Tibial artery (tissue), 4 donors: ENCODE measurements around the gene PPP1R12C.

Source experiments
- DNase-seq, 2 donors: peaks; one replicate each; pipeline ENCODE4 v3.0.0-alpha.2; 2019
- H3K27ac ChIP-seq, 2 donors: fragments of 200-600 bp; sonication (generic) in 1 of 2; 1 replicate in 1 of 2; 2 replicates in 1 of 2; pipeline ENCODE4 v1.5.1; 2018 to 2019; ENCODE audit warnings: mild to moderate bottlenecking in 1 of 2
- H3K27me3 ChIP-seq, 2 donors: fragments of 200-600 bp; sonication (generic) in 1 of 2; one replicate each; pipeline versions ENCODE4 v1.5.1 to v1.6.0; 2016 to 2019
- H3K36me3 ChIP-seq, 3 donors: fragments of 200-600 bp; sonication (generic) in 2 of 3; one replicate each; pipeline ENCODE4 v1.5.1; 2016 to 2019; ENCODE audit warnings: mild to moderate bottlenecking in 2 of 3
- H3K4me1 ChIP-seq, 4 donors: fragments of 200-600 bp; sonication (generic) in 2 of 4; 1 replicate in 3 of 4; 2 replicates in 1 of 4; pipeline ENCODE4 v1.5.1; 2016 to 2019
- H3K4me3 ChIP-seq, 2 donors: fragments of 200-600 bp; sonication (generic) in 1 of 2; 1 replicate in 1 of 2; 2 replicates in 1 of 2; pipeline ENCODE4 v1.5.1; 2018 to 2019; ENCODE audit warnings: mild to moderate bottlenecking in 2 of 2
- H3K9me3 ChIP-seq, 3 donors: fragments of 200-600 bp; sonication (generic) in 1 of 3; one replicate each; pipeline ENCODE4 v1.5.1; 2016 to 2019
- CTCF ChIP-seq, 2 experiments: fragments of 200-600 bp in 1 of 2; fragments of 450-650 bp in 1 of 2; IDR thresholded peaks; one replicate each; pipeline ENCODE4 v1.5.1; 2017 to 2019; ENCODE audit warnings: antibody characterized with exemption in 2 of 2, mild to moderate bottlenecking in 1 of 2, moderate library complexity in 1 of 2
- intact Hi-C: fragments of 100-400 bp; cut with DNase I; formaldehyde crosslinking; loops from one replicate; pipeline ENCODE4 v1.15.0; 2023; ENCODE audit warnings: low total_unique reads

PPP1R12C gene

GRCh38 chr19:55087542-55087901 lies 29.9 kb downstream of the PPP1R12C start:
- peaks cover 0 to 27% (median 23%) of the 10 kb centered on the region in 4 donors for H3K4me1 ChIP-seq
- H3K4me3 ChIP-seq, result peak overlapping the region; percentile 43 to 57
- intact Hi-C loops, result no loop called here
- peaks cover 11 to 51% of the 10 kb centered on the region in 2 donors for H3K27me3 ChIP-seq
- no peak for TF ChIP-seq CTCF (IDR thresholded peaks at IDR 0.05)
- H3K27ac ChIP-seq, result no peak overlapping the region
- peaks cover 22 to 31% (median 24%) of the 10 kb centered on the region in 3 donors for H3K36me3 ChIP-seq
- DNase-seq, result no peak
- H3K9me3 ChIP-seq, result no peaks in the 10 kb centered on the region

GRCh38 chr19:55086730-55087541 lies 30.5 kb downstream of the PPP1R12C start:
- Histone ChIP-seq H3K27me3 (peaks cover 17 to 57% of the 10 kb centered on the region in 2 donors), H3K4me3 (peak overlapping the region; percentile 43 to 57), H3K4me1 (peaks cover 0 to 33% (median 28%) of the 10 kb centered on the region in 4 donors), H3K36me3 (peaks cover 16 to 25% (median 18%) of the 10 kb centered on the region in 3 donors), H3K9me3 (no peaks in the 10 kb centered on the region), H3K27ac (peak overlapping the region in 1 of 2 donors; percentile 33)
- TF ChIP-seq CTCF (IDR thresholded peaks at IDR 0.05), result no peak
- peak; percentile 94 for DNase-seq
- intact Hi-C loops, result no loop called here

DNA sequence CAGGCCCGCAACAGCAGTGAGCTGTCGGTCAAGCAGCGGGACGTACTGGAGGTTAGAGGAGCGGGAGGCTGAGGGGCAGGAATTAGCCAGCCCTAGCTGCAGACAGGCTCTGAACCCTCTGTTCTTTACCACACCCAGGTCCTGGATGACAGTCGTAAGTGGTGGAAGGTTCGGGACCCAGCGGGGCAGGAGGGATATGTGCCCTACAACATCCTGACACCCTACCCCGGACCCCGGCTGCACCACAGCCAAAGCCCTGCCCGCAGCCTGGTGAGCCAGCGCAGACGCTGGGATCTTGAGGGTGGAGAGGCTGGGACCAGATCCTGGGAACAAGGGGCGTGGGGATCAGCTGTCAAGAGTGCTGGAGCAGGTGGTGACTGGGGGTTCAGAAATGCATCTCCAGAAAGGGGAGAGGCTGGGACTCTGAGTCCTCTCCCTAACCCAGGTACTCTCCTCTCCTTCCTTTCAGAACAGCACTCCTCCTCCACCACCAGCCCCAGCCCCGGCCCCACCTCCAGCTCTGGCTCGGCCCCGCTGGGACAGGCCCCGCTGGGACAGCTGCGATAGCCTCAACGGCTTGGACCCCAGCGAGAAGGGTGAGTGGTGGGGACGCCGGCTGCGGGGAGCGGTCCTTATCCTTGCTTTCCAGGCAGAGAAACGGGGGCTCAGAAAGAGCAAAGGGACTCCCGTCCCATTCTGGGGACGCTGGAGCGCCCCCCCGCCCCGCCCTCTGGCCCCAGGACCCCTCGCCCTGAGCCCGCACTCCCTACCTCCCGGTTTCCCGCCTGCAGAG lies 31.3 kb downstream of the PPP1R12C start:
- no peaks in the 10 kb centered on the region for H3K9me3 ChIP-seq
- peak overlapping the region; percentile 43 to 57 for H3K4me3 ChIP-seq
- intact Hi-C loops, result no loop called here
- H3K36me3 ChIP-seq, result peaks cover 8 to 17% (median 10%) of the 10 kb centered on the region in 3 donors
- peaks cover 20 to 65% of the 10 kb centered on the region in 2 donors for H3K27me3 ChIP-seq
- no peak for TF ChIP-seq CTCF (IDR thresholded peaks at IDR 0.05)
- H3K27ac ChIP-seq, result peak overlapping the region in 1 of 2 donors; percentile 33
- H3K4me1 ChIP-seq, result peaks cover 0 to 41% (median 35%) of the 10 kb centered on the region in 4 donors
- no peak for DNase-seq

- Histone ChIP-seq H3K4me3 (no peak overlapping the region), H3K4me1 (peaks cover 0 to 54% (median 41%) of the 10 kb centered on the region in 4 donors), H3K27me3 (peaks cover 21 to 82% of the 10 kb centered on the region in 2 donors)
Observed at GRCh38 chr19:55084416-55084815, 33.0 kb downstream of the PPP1R12C start.

More at GRCh38 chr19:55084416-55084815, 33.0 kb downstream of the PPP1R12C start:
- Histone ChIP-seq H3K27ac (no peak overlapping the region), H3K36me3 (peaks cover 0 to under 1% (median 0%) of the 10 kb centered on the region in 3 donors), H3K9me3 (no peaks in the 10 kb centered on the region)
- no peak for TF ChIP-seq CTCF (IDR thresholded peaks at IDR 0.05)
- intact Hi-C loops, result no loop called here
- no peak for DNase-seq
